NCI-H1694 treated with DMSO at 0.1 percent for 48 hours (cell line): ENCODE measurements around the gene WNT9A.

Experiments used
- DNase-seq: peaks from one replicate; lab custom pipeline; 2025; lab: John Stamatoyannopoulos, UW

Gene WNT9A

GRCh38 chr1:227941509-227942020 lies 6.2 kb downstream of the WNT9A start:
- DNase-seq: no peak

DNA sequence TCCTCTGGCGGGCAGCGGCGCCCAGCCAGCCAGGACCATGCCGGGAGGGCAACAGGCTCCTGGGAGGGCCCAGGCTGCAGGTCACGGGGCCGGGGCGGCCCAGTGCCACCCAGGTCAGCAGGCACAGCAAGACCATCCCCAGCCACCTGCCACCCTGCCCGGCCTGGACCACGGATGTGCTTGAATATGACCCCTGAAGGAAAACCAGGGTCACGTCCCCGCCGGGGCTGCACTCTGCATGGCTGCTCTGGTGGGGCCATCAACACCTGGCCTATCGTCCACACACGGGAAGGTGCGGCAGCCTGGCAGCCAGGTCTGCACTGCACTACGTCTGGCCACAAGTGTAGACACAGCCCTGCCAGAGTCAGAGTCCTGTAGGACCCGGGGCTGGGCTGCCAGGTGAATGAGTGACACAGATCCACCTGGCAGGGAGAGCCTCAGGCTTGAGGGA lies 6.9 kb downstream of the WNT9A start:
- no peak for DNase-seq

DNA sequence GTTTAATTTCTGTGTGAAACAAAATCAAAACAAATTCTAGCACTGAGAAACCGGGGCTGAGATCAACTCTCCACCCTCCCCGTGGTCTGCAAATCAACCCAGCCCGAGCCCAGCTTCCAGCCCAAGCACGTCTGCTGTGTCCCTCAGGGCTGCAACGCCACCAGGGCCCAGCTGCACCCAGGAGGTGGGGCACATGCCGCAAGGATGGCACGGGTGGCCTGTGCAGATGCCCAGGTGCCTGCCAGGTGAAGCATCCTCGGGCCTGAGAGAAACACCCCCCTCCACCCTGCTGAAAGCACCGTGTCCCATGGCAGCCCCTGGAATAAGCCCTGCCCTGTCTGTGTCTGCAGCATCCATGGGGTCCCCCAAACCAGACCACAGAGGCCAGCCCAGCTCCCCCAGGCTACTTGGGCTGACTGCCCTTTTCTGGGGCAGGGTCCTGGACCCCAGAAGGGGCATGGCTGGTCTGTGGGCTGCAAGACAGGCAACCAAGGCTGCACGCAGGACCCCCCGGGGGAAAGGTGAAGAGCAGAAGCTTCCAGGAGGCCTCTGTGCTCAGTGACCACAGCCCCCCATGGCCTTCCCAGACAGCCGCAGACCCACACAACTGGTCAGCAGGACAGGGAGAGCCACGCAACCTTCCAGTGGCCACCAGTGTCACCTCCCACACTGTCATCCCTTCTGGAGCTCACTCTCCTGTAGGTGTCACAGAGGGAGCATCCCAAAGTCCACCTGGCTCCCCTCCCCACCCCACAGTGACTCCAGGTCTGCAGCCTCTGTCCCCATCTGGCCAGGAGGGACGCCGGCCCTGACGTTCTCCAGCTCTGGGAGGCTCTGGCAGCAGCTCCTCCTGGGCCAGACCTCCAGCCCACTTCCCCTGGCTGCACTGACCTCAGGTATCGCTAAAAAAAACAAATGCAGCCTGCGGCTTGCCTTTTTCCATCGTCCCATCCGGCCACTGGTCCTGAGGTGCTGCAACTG lies 7.7 kb downstream of the WNT9A start:
- no peak for DNase-seq

DNA sequence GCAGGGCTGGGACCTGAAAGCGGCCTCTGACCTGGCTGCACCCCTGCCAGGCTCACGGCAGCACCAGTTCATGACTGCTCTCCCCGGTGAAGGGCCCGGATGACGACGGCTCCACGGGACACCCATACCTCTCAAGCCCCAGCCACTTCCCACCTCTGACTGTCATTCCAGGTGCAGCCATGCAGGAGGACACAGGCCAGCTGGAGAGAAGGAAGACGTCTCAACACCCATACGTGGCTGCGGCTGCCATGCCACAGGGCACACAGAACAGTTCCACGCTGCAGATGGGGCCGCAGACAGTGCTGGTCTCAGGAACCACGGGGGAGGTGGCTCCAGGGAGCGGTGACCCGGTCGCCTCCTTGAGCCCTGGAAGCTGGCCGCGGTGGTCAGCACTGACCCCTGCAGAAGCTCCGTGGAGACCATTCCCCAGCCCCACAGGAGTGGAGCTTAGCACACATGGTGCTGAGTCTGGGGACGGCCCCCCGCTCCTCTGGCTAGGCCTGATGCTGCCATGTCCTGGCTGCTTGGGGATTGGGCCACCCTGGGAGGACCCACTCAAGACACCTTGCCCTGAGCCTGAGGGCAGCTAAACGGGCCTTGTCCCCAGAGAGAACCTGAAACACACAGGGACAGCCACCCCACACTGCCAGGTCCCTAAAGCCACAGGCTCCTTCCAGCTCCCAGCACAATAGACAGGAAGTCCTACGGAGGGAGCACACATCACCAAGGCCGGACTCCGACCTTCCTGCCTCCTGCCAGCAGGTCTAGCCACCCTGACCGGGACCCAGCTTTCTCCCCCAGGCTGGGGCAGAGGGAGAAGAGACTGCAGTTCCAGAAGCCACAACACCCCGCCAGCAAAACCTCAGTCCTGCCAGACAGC lies 8.6 kb downstream of the WNT9A start:
- DNase-seq: no peak

GRCh38 chr1:227938276-227938675 lies 9.5 kb downstream of the WNT9A start:
- DNase-seq: no peak

GRCh38 chr1:227937838-227938145 lies 9.9 kb downstream of the WNT9A start:
- no peak for DNase-seq

DNA sequence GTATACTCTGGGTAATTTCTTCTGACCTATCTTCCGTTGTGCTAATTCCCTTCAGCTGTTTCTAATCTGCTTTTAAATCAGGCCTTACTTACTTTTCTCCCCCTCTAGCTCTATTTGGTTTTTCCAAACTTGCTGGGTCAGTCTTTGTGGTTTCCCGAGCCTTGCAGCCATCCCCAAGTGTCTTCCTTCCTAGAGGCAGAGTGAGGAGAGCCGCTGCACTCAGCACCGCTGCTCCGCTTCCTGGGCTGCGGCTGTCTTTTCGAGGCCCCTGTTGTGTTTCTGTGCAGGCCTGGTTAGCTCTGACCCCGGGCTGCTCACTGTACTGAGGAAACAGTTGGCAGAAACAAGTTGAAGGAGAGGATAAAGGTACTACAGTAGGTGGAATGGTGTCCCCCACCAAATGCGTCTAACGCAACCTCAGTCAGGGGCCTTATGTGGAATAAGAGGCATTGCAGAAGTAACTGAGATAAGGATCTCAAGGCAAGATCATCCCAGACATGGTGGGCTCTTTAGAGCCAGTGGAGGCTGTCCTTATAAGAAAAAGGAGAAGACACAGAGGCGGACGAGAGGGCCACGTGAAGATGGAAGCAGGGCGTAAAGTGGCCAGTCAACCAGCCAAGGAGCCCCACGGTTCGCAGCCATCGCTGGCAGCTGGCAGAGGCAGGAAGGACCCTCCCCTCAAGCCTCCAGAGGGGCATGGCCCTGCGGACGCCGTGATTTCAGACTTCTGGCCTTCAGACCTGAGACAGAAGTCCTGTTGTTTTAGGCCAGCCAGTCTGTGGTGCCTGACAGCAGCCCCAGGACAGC lies 10.5 kb downstream of the WNT9A start:
- no peak for DNase-seq

- no peak for DNase-seq
Observed at GRCh38 chr1:227935826-227936225, 11.9 kb downstream of the WNT9A start.

DNA sequence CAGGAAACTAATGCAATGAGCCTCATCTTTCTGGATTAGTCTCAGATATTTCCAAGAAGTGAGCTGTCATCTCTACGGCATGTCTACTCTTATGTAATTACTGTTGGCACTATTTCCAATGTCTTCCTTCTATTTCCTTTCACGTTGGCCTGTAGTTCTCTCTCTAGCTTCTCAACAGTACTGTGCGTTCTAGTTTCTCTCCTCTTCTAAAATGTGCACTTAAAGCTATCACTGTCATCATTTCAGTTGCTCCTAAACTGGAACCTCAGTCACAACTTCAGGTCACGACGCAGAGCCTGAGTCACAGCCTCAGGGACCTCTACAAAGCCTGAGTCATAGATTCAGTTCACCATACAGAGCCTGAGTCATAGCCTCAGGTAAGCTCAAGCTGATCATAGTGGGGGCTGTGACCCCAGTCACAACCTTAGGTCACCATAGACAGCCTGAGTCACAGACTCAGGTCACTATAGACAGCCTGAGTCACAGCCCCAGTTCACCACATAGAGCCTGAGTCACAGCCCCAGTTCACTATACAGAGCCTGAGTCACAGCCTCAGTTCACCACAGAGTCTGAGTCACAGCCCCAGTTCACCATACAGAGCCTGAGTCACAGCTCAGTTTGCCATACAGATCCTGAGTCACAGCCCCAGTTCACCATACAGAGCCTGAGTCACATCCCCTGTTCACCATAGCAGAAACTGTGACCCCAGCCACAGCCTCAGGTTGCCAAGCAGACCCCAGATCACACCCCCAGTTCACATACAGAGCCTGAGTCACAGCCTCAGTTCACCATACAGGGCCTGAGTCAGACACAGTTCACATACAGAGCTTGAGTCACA lies 13.0 kb downstream of the WNT9A start:
- no peak for DNase-seq

GRCh38 chr1:227929751-227930472 lies 17.8 kb downstream of the WNT9A start:
- no peak for DNase-seq

- no peak for DNase-seq
Observed at GRCh38 chr1:227928811-227929375, 18.8 kb downstream of the WNT9A start.

DNA sequence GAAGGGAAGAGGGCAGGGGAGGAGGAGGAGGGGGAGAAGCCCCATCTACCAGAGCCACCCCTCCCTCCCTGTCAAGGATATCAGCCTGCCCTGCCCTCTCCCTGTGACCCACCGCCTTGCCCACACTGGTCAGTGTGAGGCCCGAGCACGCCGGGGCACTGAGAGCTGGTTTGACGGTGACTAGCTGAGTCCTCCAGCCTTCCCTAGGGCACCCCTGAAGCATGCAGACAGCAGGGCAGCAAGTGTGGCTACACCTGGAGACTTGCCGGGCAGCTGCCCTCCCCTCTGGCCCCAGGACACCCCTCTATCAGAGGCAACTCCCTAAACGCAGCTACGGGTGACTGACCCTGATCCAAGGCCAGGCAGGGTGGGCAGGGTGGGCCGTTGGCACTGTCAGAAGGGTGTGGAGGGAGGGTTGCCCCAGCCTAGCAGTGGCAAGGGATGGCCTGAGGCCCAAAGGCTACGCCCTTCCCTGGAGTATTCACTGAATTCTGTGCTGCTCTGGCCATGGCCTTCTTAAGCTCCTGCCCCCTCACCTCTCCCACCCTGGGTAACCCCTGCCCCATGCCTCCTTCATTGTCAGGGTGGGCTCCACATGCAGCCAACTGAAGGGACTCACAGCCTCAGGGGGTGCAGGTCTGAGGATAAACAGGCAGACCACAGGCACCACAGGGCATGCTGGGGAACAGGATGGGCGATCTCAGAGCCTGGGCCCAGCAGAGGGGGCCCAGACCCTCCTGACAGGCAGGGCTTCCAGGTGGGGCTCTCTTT lies 19.6 kb downstream of the WNT9A start:
- DNase-seq: no peak

GRCh38 chr1:227926896-227927885 lies 20.5 kb downstream of the WNT9A start:
- no peak for DNase-seq

- DNase-seq: no peak
Observed at GRCh38 chr1:227926216-227926791, 21.4 kb downstream of the WNT9A start.

DNA sequence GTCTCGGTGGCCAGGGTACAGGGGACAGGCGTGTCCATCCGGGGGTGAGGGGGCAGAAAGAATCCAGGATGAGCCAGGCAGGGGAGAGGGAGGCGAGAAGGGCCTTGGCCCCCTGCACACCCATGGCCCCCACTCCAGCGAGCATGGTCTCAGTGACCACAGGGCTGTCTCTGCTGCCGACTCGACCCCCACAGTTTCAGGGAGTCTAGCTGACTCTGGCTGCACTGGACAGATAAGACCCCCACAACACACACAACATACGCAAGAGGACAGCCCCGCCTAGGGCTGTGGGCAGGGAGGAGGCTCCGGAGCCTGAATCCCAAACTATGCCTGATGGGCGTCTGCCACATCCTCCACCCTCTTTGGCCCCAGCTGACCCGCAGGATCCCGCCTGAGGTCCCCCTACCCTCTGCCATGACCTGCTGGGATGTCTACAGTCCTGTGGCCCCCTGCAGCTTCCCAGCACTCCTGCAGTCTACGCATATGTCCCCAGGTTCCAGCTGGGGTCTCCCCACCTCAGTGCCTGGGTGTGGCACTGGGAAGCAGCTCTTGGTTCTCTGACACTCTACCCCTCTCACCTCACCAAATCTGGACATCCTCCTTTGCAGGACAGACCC lies 22.0 kb downstream of the WNT9A start:
- DNase-seq: no peak

DNA sequence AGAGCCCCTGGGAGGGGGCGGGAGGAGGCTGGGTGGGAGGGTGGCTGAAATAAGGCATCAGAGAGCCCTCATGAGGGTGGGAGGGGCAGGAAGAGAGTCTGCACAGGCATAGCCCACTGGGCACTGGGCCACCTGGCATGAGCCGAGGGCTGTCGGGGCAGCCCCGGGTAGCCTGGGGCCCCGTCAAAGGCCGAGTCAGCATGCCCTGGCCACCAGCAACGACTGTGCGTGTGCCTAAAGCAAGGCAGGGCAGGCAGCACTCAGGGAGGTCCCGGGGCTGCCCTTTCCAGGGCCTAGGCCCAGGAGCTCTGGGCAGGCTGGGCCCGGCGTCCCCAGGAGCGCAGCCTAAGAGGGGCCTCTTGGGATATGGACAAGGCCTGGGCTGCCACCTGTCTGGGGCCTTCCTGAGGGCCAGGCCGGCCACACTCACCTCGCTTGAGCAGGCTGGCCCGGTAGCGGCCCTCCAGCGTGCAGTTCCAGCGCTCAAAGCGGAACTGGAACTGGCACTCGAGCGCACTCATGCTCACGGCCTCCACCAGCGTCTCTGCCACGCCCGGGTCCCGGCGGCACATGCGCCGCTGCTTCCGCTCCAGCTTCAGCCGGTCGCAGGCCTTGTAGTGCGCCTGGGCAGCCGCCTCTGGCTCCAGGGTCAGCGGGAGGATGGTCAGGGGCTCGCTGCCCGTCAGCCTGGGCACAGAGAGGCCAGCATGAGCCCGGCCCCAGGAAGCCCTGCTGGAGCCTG lies 22.7 kb downstream of the WNT9A start:
- no peak for DNase-seq
